HFF-Myc (cell line): ENCODE data around the gene DIPK1C.

Source experiments
- DNase-seq: peaks from one replicate; pipeline ENCODE4 v3.0.0-alpha.2; 2011; ENCODE audit warnings: low read depth; ENCODE audit errors: extremely low read depth
- H3K4me3 ChIP-seq: replicated peaks from 2 replicates; pipeline ENCODE4 v1.5.1; 2011; ENCODE audit warnings: low read depth, mild to moderate bottlenecking, control low read depth, low read length
- CTCF ChIP-seq: IDR thresholded peaks from 2 replicates; pipeline ENCODE4 v1.5.1; 2012; ENCODE audit warnings: mild to moderate bottlenecking, low read depth, low read length, control low read depth; ENCODE audit errors: missing control alignments

DIPK1C gene

GRCh38 chr18:74425876-74426275 is 31.2 kb downstream of the DIPK1C start:
- DNase-seq: no peak
- TF ChIP-seq CTCF: no peak
- H3K4me3 ChIP-seq: no peak overlapping the region

DNA sequence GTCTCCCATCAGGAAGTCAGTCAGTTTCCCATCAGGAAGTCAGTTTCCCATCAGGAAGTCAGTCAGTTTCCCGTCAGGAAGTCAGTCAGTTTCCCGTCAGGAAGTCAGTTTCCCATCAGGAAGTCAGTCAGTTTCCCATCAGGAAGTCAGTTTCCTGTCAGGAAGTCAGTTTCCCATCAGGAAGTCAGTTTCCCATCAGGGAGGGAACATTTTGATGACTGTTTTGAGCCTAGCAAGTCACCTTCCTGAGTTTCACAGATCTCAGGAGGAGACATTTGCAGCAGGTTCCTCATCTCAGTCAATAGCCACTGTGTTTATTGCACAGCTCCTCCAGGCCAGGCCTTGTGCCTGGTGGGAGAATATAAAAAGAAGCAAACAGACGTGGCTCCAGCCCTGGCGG is 31.9 kb downstream of the DIPK1C start:
- TF ChIP-seq CTCF: no peak
- no peak for DNase-seq
- no peak overlapping the region for H3K4me3 ChIP-seq

- DNase-seq: no peak
- no peak overlapping the region for H3K4me3 ChIP-seq
- TF ChIP-seq CTCF: no peak
Measured at GRCh38 chr18:74422541-74422940, 34.6 kb downstream of the DIPK1C start.

- no peak for TF ChIP-seq CTCF
- H3K4me3 ChIP-seq: no peak overlapping the region
- no peak for DNase-seq
Measured at GRCh38 chr18:74420926-74421325, 36.2 kb downstream of the DIPK1C start.

GRCh38 chr18:74420481-74420880 is 36.6 kb downstream of the DIPK1C start:
- no peak overlapping the region for H3K4me3 ChIP-seq
- TF ChIP-seq CTCF: no peak
- DNase-seq: no peak

DNA sequence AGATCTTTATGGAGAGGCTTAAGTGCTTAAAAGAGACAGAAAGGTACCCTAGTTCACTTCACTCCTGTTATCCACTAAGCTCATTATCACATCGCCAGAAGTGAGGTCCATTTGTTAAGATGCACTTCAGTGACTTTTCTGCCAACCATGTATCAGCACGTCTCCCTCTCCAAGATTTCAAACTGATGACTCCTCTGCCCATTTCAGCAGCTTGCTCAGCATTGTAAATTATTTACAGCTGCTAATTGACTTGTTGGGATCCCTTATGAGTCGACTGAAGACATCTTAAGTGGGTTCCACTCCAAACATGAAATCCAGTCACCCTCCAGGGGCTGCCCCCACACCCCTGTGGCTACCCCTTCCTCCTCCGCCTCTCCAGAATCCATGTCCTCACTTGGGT is 37.3 kb downstream of the DIPK1C start:
- no peak for DNase-seq
- no peak for TF ChIP-seq CTCF

GRCh38 chr18:74418023-74418422 is 39.1 kb downstream of the DIPK1C start:
- no peak for DNase-seq
- TF ChIP-seq CTCF: no peak

More for the DNA sequence above, 37.3 kb downstream of the DIPK1C start:
- no peak overlapping the region for H3K4me3 ChIP-seq

More at GRCh38 chr18:74418023-74418422, 39.1 kb downstream of the DIPK1C start:
- no peak overlapping the region for H3K4me3 ChIP-seq
